ENCODE measurements around the gene CCM2L.
A peak's percentile ranks its signal among the peaks of the same experiment; 100 is the strongest.

The CCM2L gene

GRCh38 chr20:32021091-32021490 is 10.9 kb downstream of the CCM2L start:
- no peak overlapping the region for H2BK15ac ChIP-seq (ENCODE audit: low read depth, poor library complexity, severe bottlenecking)
- DNase-seq = no peak
- no peaks in the 10 kb centered on the region for H3K79me1 ChIP-seq (replicated peaks; ENCODE audit: low read length, poor library complexity, severe bottlenecking)
- no peaks in the 10 kb centered on the region for H3K36me3 ChIP-seq (ENCODE audit: control insufficient read depth in 1 of 2, insufficient read depth in 2 of 2, low read depth in 1 of 2, low read length in 2 of 2)
- H2BK5ac ChIP-seq (ENCODE audit: low read depth, low read length, poor library complexity, severe bottlenecking) = no peak overlapping the region
- peaks cover 17% of the 10 kb centered on the region for H3K4me1 ChIP-seq (ENCODE audit: control insufficient read depth, insufficient read depth, low read depth, low read length)
- no peaks in the 10 kb centered on the region for H3K9me3 ChIP-seq (ENCODE audit: control insufficient read depth, low read length)
- no peak overlapping the region for H3K23ac ChIP-seq (ENCODE audit: low read length in 2 of 2)
- H2BK120ac ChIP-seq (ENCODE audit: low read depth, low read length) = no peak overlapping the region
- no peak overlapping the region for H4K91ac ChIP-seq (ENCODE audit: low read length)
- H3K4me2 ChIP-seq (ENCODE audit: low read length, poor library complexity, severe bottlenecking) = no peak overlapping the region
- no peak overlapping the region for H2BK12ac ChIP-seq (ENCODE audit: low read length in 2 of 2)
- H4K8ac ChIP-seq (ENCODE audit: low read length) = no peak overlapping the region
- H3K27me3 ChIP-seq (ENCODE audit: control insufficient read depth in 1 of 2, insufficient read depth in 1 of 2, low read length in 2 of 2) = peaks cover 78 to 83% of the 10 kb centered on the region in 2 experiments
- H3K18ac ChIP-seq (ENCODE audit: low read depth in 1 of 2, low read length in 2 of 2) = no peak overlapping the region
- no peak overlapping the region for H3K27ac ChIP-seq (ENCODE audit: low read length, poor library complexity, severe bottlenecking)
- no peak overlapping the region for H3K9ac ChIP-seq (ENCODE audit: low read length)
- no peak overlapping the region for H3K4ac ChIP-seq (ENCODE audit: low read depth in 1 of 2, low read length in 2 of 2)
- H3K14ac ChIP-seq (ENCODE audit: low read length in 2 of 2) = no peak overlapping the region
- WGBS = 89% methylated on average over 4 of the region's 4 CpGs
- H2AFZ ChIP-seq (ENCODE audit: low read depth, low read length) = no peak overlapping the region
- H2AK5ac ChIP-seq (ENCODE audit: low read length, severe bottlenecking) = no peak overlapping the region
- no peak overlapping the region for H3K4me3 ChIP-seq (ENCODE audit: insufficient read depth in 1 of 2, low read depth in 1 of 2, low read length in 2 of 2)

GRCh38 chr20:32024683-32025295 is 14.6 kb downstream of the CCM2L start:
- peaks cover 3% of the 10 kb centered on the region for H3K4me1 ChIP-seq (ENCODE audit: control insufficient read depth, insufficient read depth, low read depth, low read length)
- peaks cover 81 to 88% of the 10 kb centered on the region in 2 experiments for H3K27me3 ChIP-seq (ENCODE audit: control insufficient read depth in 1 of 2, insufficient read depth in 1 of 2, low read length in 2 of 2)
- no peaks in the 10 kb centered on the region for H3K9me3 ChIP-seq (ENCODE audit: control insufficient read depth, low read length)
- no peak overlapping the region for H3K18ac ChIP-seq (ENCODE audit: low read depth in 1 of 2, low read length in 2 of 2)
- no peak overlapping the region for H4K91ac ChIP-seq (ENCODE audit: low read length)
- no peak overlapping the region for H3K14ac ChIP-seq (ENCODE audit: low read length in 2 of 2)
- no peak for DNase-seq
- 87% methylated on average over 6 of the region's 6 CpGs for WGBS
- no peak overlapping the region for H4K8ac ChIP-seq (ENCODE audit: low read length)
- no peak overlapping the region for H3K4ac ChIP-seq (ENCODE audit: low read depth in 1 of 2, low read length in 2 of 2)
- no peak overlapping the region for H3K9ac ChIP-seq (ENCODE audit: low read length)
- H3K4me3 ChIP-seq (ENCODE audit: insufficient read depth in 1 of 2, low read depth in 1 of 2, low read length in 2 of 2) = no peak overlapping the region
- H2AFZ ChIP-seq (ENCODE audit: low read depth, low read length) = no peak overlapping the region
- H2BK12ac ChIP-seq (ENCODE audit: low read length in 2 of 2) = no peak overlapping the region
- H3K27ac ChIP-seq (ENCODE audit: low read length, poor library complexity, severe bottlenecking) = no peak overlapping the region
- H3K4me2 ChIP-seq (ENCODE audit: low read length, poor library complexity, severe bottlenecking) = no peak overlapping the region
- no peaks in the 10 kb centered on the region for H3K79me1 ChIP-seq (replicated peaks; ENCODE audit: low read length, poor library complexity, severe bottlenecking)
- no peaks in the 10 kb centered on the region for H3K36me3 ChIP-seq (ENCODE audit: control insufficient read depth in 1 of 2, insufficient read depth in 2 of 2, low read depth in 1 of 2, low read length in 2 of 2)
- H2BK5ac ChIP-seq (ENCODE audit: low read depth, low read length, poor library complexity, severe bottlenecking) = no peak overlapping the region
- no peak overlapping the region for H3K23ac ChIP-seq (ENCODE audit: low read length in 2 of 2)
- H2BK15ac ChIP-seq (ENCODE audit: low read depth, poor library complexity, severe bottlenecking) = no peak overlapping the region
- H2BK120ac ChIP-seq (ENCODE audit: low read depth, low read length) = no peak overlapping the region
- no peak overlapping the region for H2AK5ac ChIP-seq (ENCODE audit: low read length, severe bottlenecking)

GRCh38 chr20:32027643-32028042 is 17.4 kb downstream of the CCM2L start:
- Histone ChIP-seq H3K9me3 (ENCODE audit: control insufficient read depth, low read length) (no peaks in the 10 kb centered on the region), H3K27ac (ENCODE audit: low read length, poor library complexity, severe bottlenecking) (no peak overlapping the region), H3K4me1 (ENCODE audit: control insufficient read depth, insufficient read depth, low read depth, low read length) (peaks cover 8% of the 10 kb centered on the region), H2AK5ac (ENCODE audit: low read length, severe bottlenecking) (no peak overlapping the region), H2BK12ac (ENCODE audit: low read length in 2 of 2) (no peak overlapping the region), H3K4me3 (ENCODE audit: insufficient read depth in 1 of 2, low read depth in 1 of 2, low read length in 2 of 2) (no peak overlapping the region), H2BK5ac (ENCODE audit: low read depth, low read length, poor library complexity, severe bottlenecking) (no peak overlapping the region), H2BK120ac (ENCODE audit: low read depth, low read length) (no peak overlapping the region), H2AFZ (ENCODE audit: low read depth, low read length) (no peak overlapping the region), H3K14ac (ENCODE audit: low read length in 2 of 2) (no peak overlapping the region), H4K91ac (ENCODE audit: low read length) (no peak overlapping the region), H3K4me2 (ENCODE audit: low read length, poor library complexity, severe bottlenecking) (no peak overlapping the region), H3K23ac (ENCODE audit: low read length in 2 of 2) (no peak overlapping the region), H2BK15ac (ENCODE audit: low read depth, poor library complexity, severe bottlenecking) (no peak overlapping the region), H3K79me1 (replicated peaks; ENCODE audit: low read length, poor library complexity, severe bottlenecking) (no peaks in the 10 kb centered on the region), H3K36me3 (ENCODE audit: control insufficient read depth in 1 of 2, insufficient read depth in 2 of 2, low read depth in 1 of 2, low read length in 2 of 2) (no peaks in the 10 kb centered on the region), H3K9ac (ENCODE audit: low read length) (no peak overlapping the region), H4K8ac (ENCODE audit: low read length) (no peak overlapping the region), H3K4ac (ENCODE audit: low read depth in 1 of 2, low read length in 2 of 2) (no peak overlapping the region), H3K18ac (ENCODE audit: low read depth in 1 of 2, low read length in 2 of 2) (no peak overlapping the region), H3K27me3 (ENCODE audit: control insufficient read depth in 1 of 2, insufficient read depth in 1 of 2, low read length in 2 of 2) (peaks cover 70 to 85% of the 10 kb centered on the region in 2 experiments)
- 94% methylated on average over 3 of the region's 3 CpGs for WGBS
- DNase-seq = no peak

GRCh38 chr20:32028647-32029372 is 18.6 kb downstream of the CCM2L start:
- Histone ChIP-seq H2BK12ac (ENCODE audit: low read length in 2 of 2) (no peak overlapping the region), H2AK5ac (ENCODE audit: low read length, severe bottlenecking) (no peak overlapping the region), H3K14ac (ENCODE audit: low read length in 2 of 2) (no peak overlapping the region), H3K18ac (ENCODE audit: low read depth in 1 of 2, low read length in 2 of 2) (no peak overlapping the region), H3K4me2 (ENCODE audit: low read length, poor library complexity, severe bottlenecking) (no peak overlapping the region), H3K4me1 (ENCODE audit: control insufficient read depth, insufficient read depth, low read depth, low read length) (peaks cover 8% of the 10 kb centered on the region), H3K9ac (ENCODE audit: low read length) (no peak overlapping the region), H3K36me3 (ENCODE audit: control insufficient read depth in 1 of 2, insufficient read depth in 2 of 2, low read depth in 1 of 2, low read length in 2 of 2) (no peaks in the 10 kb centered on the region), H3K27me3 (ENCODE audit: control insufficient read depth in 1 of 2, insufficient read depth in 1 of 2, low read length in 2 of 2) (peaks cover 70 to 89% of the 10 kb centered on the region in 2 experiments), H2BK120ac (ENCODE audit: low read depth, low read length) (no peak overlapping the region), H4K8ac (ENCODE audit: low read length) (no peak overlapping the region), H3K4me3 (ENCODE audit: insufficient read depth in 1 of 2, low read depth in 1 of 2, low read length in 2 of 2) (no peak overlapping the region), H3K79me1 (replicated peaks; ENCODE audit: low read length, poor library complexity, severe bottlenecking) (no peaks in the 10 kb centered on the region), H4K91ac (ENCODE audit: low read length) (peak overlapping the region; percentile 12), H3K27ac (ENCODE audit: low read length, poor library complexity, severe bottlenecking) (no peak overlapping the region), H2BK15ac (ENCODE audit: low read depth, poor library complexity, severe bottlenecking) (no peak overlapping the region), H3K4ac (ENCODE audit: low read depth in 1 of 2, low read length in 2 of 2) (no peak overlapping the region), H2AFZ (ENCODE audit: low read depth, low read length) (no peak overlapping the region), H2BK5ac (ENCODE audit: low read depth, low read length, poor library complexity, severe bottlenecking) (no peak overlapping the region), H3K23ac (ENCODE audit: low read length in 2 of 2) (no peak overlapping the region), H3K9me3 (ENCODE audit: control insufficient read depth, low read length) (no peaks in the 10 kb centered on the region)
- 51% methylated on average over 12 of the region's 12 CpGs for WGBS
- DNase-seq = peak; percentile 22
